Measurements from ENCODE around the gene PLEKHF1.
"Not testable (repeated sequence)": the region's sequence is repeated elsewhere in the genome, so short reads cannot be mapped to it uniquely, and the experiment has no call there.

The PLEKHF1 gene

DNA sequence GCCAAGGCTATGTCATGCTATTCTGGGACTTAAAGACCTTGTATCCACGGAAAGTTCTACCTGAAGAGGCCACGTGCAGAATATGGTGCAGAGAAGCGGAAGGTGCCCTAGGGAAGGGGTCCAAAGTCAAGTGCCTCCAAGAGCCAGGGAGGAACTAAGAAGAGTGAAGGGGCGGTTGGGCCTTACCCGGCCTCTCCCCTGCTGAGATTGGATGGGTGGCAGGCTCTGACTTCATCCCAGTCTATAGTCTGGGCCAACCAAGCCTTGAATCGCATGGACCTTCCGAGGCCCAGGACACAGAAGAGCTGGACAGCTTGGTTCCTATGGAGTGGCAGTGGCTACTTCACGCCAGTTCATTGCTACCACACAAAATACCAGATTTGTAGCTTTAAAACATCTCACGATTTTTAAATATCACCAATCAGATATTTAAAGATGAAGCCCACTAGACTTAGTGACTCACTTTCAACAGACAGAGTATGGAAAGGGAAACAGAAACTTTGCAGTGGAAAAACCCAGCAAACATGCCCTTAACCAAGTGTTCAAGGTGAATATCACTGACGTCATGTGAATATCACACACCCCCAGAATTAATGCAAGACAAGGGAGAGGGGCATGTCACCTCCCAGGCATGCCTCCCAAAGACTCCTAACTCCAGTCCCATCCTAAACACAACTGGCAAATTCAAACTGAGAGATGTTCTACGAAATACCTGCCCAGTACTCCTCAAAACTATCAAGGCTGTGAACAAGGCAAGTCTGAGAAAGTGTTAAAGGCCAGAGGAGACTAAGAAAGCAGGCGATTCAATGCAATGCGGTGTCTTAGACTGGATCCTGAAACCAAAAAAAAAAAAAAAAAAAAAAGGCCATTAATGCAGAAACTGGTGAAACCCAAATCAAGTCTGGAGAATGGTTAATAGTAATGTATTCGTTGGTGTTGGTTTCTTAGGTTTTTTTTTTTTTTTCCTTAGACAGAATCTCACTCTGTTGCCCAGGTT lies 39.6 kb downstream of the PLEKHF1 start:
- no peak overlapping the region for H3K4me3 ChIP-seq (ENCODE audit: low read length)
- DNase-seq (ENCODE audit: low read depth): no peak
- TF ChIP-seq, protein P1, sequence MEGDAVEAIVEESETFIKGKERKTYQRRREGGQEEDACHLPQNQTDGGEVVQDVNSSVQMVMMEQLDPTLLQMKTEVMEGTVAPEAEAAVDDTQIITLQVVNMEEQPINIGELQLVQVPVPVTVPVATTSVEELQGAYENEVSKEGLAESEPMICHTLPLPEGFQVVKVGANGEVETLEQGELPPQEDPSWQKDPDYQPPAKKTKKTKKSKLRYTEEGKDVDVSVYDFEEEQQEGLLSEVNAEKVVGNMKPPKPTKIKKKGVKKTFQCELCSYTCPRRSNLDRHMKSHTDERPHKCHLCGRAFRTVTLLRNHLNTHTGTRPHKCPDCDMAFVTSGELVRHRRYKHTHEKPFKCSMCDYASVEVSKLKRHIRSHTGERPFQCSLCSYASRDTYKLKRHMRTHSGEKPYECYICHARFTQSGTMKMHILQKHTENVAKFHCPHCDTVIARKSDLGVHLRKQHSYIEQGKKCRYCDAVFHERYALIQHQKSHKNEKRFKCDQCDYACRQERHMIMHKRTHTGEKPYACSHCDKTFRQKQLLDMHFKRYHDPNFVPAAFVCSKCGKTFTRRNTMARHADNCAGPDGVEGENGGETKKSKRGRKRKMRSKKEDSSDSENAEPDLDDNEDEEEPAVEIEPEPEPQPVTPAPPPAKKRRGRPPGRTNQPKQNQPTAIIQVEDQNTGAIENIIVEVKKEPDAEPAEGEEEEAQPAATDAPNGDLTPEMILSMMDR (conservative IDR thresholded peaks at IDR 0.05; ENCODE audit: low read depth, low read length): no peak

DNA sequence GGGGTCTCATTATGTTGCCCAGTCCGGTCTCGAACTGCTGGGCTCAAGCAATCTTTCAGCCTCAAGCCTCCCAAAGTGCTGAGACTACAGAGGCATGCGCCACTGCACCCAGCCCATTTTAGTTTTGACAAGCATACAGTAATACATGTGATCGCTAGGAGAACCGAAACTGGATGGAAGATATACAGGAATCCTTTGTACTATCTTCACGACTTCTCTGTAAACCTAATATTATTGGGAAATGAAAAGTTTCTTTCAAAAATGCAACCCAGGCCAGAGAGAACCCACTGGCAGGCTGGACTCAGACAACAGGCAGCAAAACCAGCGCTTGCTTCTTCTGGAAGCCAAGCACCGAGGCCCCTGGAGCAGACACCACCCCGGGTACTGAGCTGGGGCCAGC lies 40.4 kb downstream of the PLEKHF1 start:
- H3K4me3 ChIP-seq (ENCODE audit: low read length): no peak overlapping the region
- DNase-seq (ENCODE audit: low read depth): no peak
- TF ChIP-seq, protein P1 (conservative IDR thresholded peaks at IDR 0.05; ENCODE audit: low read depth, low read length): no peak

DNA sequence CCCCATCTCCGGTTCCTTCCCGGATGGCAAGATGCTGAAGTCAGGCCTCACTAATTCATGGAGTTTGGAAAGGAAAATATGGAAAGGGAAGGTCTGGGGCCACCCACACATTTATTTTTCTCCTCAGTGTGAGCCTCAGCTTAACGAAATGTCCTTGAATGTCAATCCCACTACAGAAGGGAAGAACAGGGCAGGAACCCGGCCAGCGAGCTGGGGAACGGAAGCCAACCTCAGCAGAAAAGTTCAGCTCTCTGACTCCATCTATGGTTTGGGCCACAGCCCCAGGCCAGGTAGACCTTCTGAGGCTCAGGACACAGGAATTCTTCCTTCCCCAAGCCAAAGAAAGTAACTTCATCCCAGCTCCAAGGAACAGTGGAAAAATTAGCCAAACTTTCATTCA lies 41.4 kb downstream of the PLEKHF1 start:
- no peak overlapping the region for H3K4me3 ChIP-seq (ENCODE audit: low read length)
- TF ChIP-seq, protein P1 (conservative IDR thresholded peaks at IDR 0.05; ENCODE audit: low read depth, low read length): no peak
- DNase-seq (ENCODE audit: low read depth): no peak

DNA sequence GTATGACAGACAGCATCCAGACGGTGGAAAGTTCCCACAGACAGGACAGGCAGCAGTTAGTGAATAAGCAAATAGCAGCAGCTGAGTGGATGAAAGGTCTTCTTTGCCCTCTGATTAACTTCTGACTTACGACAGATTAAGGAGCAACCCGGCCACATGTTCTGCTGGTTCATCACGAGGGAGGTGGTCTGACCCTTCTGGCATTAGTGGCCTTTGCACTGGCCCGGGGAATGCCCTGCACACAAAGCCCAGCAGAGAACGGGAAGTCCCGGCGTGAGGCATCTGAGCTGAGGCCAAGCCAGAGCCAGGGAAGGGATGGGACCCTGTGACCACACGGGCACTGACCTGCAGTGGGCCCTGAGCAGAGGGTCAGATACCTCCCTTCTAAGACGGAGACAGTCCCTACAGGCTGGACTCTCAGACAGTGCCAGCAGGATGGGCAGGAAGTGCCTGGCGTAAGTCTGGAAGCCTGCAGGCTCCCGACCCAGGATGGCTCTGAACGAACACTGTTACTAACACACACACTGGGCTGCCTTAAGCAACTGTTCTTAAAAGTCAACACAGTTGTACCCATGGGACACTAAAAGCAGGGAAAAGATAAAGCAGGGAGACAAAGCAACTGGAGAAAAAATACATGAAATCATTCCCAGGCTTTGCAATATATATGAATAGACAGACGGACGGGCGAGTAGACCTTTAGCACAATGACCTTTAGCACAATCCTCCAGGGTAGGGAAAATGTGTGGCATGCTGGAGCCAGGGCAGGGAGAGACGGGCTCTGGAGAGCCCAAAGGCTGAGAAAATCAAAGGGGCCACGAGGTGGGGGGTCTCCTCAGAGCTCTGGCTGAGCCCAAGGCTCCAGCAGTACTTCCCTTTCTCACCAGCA lies 43.5 kb downstream of the PLEKHF1 start:
- no peak overlapping the region for H3K4me3 ChIP-seq (ENCODE audit: low read length)
- TF ChIP-seq, protein P1 (conservative IDR thresholded peaks at IDR 0.05; ENCODE audit: low read depth, low read length): no peak
- DNase-seq (ENCODE audit: low read depth): no peak

DNA sequence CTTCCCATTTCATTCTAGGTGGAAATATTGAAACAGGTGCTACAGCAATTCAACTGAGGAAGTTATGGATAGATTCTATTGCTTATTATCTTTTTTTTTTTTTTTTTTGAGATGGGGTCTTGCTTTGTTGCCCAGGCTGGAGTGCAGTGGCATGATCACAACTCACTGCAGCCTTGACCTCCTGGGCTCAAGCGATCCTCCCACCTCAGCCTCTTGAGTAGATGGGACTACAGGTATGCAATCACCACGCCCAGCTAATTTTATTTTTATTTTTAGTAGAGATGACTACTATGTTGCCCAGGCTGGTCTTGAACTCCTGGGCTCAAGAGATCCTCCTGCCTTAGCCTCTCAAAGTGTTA lies 44.2 kb downstream of the PLEKHF1 start:
- H3K4me3 ChIP-seq (ENCODE audit: low read length); DNase-seq (ENCODE audit: low read depth): not testable (repeated sequence)

DNA sequence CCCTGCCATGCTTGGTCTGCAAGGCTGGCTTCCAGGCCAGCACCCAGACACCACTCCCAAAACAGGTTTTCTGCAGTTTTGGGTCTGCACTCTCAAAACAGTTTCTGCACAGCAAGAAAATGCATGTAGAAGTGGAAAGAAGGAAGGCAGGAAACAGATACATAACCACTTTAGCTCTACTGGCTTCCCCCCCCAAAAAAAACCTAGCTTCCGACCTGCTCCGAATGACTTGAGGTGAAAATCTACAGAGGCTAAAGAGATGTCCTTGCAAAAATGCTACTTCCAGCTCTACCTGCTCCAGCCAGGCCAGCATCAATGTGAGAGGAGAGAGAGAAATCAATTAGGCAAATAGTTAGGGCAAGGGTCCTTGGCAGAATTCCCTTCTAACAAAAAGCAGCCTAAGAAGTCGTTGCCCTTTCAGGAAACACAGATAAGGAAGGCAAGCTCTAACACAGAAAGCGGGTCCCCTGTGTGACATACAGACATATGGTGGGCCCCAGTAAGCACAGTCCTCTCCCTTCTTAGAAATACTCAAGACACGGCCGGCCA lies 46.4 kb downstream of the PLEKHF1 start:
- TF ChIP-seq, protein P1 (conservative IDR thresholded peaks at IDR 0.05; ENCODE audit: low read depth, low read length): no peak
- H3K4me3 ChIP-seq (ENCODE audit: low read length): no peak overlapping the region
- DNase-seq (ENCODE audit: low read depth): no peak

All from retinal pigment epithelial cell (primary cell).